ENCODE measurements around the gene SNX14.

SNX14 gene

GRCh38 chr6:85600713-85601313, 7.2 kb upstream of the SNX14 start (continued):
- TF ChIP-seq ZBTB10 (tag by site-specific recombination; IDR thresholded peaks at IDR 0.05) (no peak), YY2 (tag by site-specific recombination; IDR thresholded peaks at IDR 0.05) (no peak), ZNF610 (tag by site-specific recombination; IDR thresholded peaks at IDR 0.05; ENCODE audit: borderline replicate concordance) (no peak), ATF2 (tag by site-specific recombination; IDR thresholded peaks at IDR 0.05; ENCODE audit: low read depth) (no peak), ZNF580 (tag by site-specific recombination; IDR thresholded peaks at IDR 0.05) (0 out of 2 replicates have a peak, but pooled peaks have one; percentile 40), ZNF18 (tag by site-specific recombination; IDR thresholded peaks at IDR 0.05) (no peak), ZBTB49 (tag by site-specific recombination; IDR thresholded peaks at IDR 0.05; ENCODE audit: low read depth) (no peak), ZNF302 (tag by site-specific recombination; IDR thresholded peaks at IDR 0.05; ENCODE audit: low read depth) (no peak), ZXDB (tag by site-specific recombination; IDR thresholded peaks at IDR 0.05) (peak; percentile 33; the same call in 1 of the 2 replicates), ZNF449 (tag by site-specific recombination; IDR thresholded peaks at IDR 0.05) (no peak), ZNF391 (tag by site-specific recombination; IDR thresholded peaks at IDR 0.05; ENCODE audit: borderline replicate concordance, low read depth) (no peak), ZNF76 (tag by site-specific recombination; IDR thresholded peaks at IDR 0.05; ENCODE audit: borderline replicate concordance, low read depth) (no peak), ZNF324 (tag by site-specific recombination; IDR thresholded peaks at IDR 0.05) (no peak), ZNF169 (tag by site-specific recombination; IDR thresholded peaks at IDR 0.05) (no peak), ZNF2 (tag by site-specific recombination; IDR thresholded peaks at IDR 0.05) (no peak), ZNF174 (tag by site-specific recombination; IDR thresholded peaks at IDR 0.05) (0 out of 2 replicates have a peak, but pooled peaks have one; percentile 41), ZNF555 (tag by site-specific recombination; conservative IDR thresholded peaks at IDR 0.05) (no peak), ZNF473 (tag by site-specific recombination; IDR thresholded peaks at IDR 0.05) (no peak), ZNF747 (tag by site-specific recombination; IDR thresholded peaks at IDR 0.05) (no peak), ZNF529 (tag by site-specific recombination; IDR thresholded peaks at IDR 0.05; ENCODE audit: insufficient replicate concordance) (no peak), ZNF670 (tag by site-specific recombination; IDR thresholded peaks at IDR 0.05; ENCODE audit: low read depth) (no peak), ZNF530 (tag by site-specific recombination; IDR thresholded peaks at IDR 0.05; ENCODE audit: low read depth) (no peak), ZNF658 (tag by site-specific recombination; IDR thresholded peaks at IDR 0.05) (no peak), ZNF837 (tag by site-specific recombination; IDR thresholded peaks at IDR 0.05) (no peak), ZNF121 (tag by site-specific recombination; IDR thresholded peaks at IDR 0.05) (no peak), ZNF629 (tag by site-specific recombination; IDR thresholded peaks at IDR 0.05) (no peak), ZNF221 (tag by site-specific recombination; IDR thresholded peaks at IDR 0.05; ENCODE audit: borderline replicate concordance) (peak; percentile 39; the same call in 1 of the 2 replicates)
